GM04504 (cell line): ENCODE data around the gene TEX38.
"Not testable (repeated sequence)": the region's sequence is repeated elsewhere in the genome, so short reads cannot be mapped to it uniquely, and the experiment has no call there.

Experiments used
- DNase-seq: peaks from one replicate; pipeline ENCODE4 v3.0.0-alpha.2; 2012; ENCODE audit warnings: low read depth

Gene TEX38

GRCh38 chr1:46655848-46656247 is 15.8 kb upstream of the TEX38 start:
- no peak for DNase-seq

- DNase-seq: no peak
Measured at GRCh38 chr1:46656643-46657042, 15.0 kb upstream of the TEX38 start.

GRCh38 chr1:46657775-46658174 is 13.9 kb upstream of the TEX38 start:
- DNase-seq: no peak

GRCh38 chr1:46659307-46659870 is 12.3 kb upstream of the TEX38 start:
- no peak for DNase-seq

- DNase-seq: not testable (repeated sequence)
Measured at GRCh38 chr1:46660116-46660515, 11.5 kb upstream of the TEX38 start.

GRCh38 chr1:46662919-46663318 is 8.7 kb upstream of the TEX38 start:
- not testable (repeated sequence) for DNase-seq

GRCh38 chr1:46665983-46666382 is 5.7 kb upstream of the TEX38 start:
- DNase-seq: no peak

- peak; percentile 44 for DNase-seq
Measured at GRCh38 chr1:46667782-46668760, 3.6 kb upstream of the TEX38 start, which contains the start of gene ATPAF1. Gene ATPAF1 (minus strand): TSS chr1:46668364. CDS start chr1:46668322, 42 bp downstream.

GRCh38 chr1:46670134-46670533 is 1.5 kb upstream of the TEX38 start:
- DNase-seq: no peak

GRCh38 chr1:46672696-46673095 is 1.0 kb downstream of the TEX38 start:
- no peak for DNase-seq

- DNase-seq: no peak
Measured at GRCh38 chr1:46673749-46674182, 2.1 kb downstream of the TEX38 start.

- no peak for DNase-seq
Measured at GRCh38 chr1:46675549-46676314, 4.1 kb downstream of the TEX38 start.

GRCh38 chr1:46676531-46676930 is 4.9 kb downstream of the TEX38 start:
- no peak for DNase-seq

- DNase-seq: no peak
Measured at GRCh38 chr1:46677339-46677738, 5.7 kb downstream of the TEX38 start.

GRCh38 chr1:46679789-46680573 is 8.3 kb downstream of the TEX38 start:
- DNase-seq: no peak

GRCh38 chr1:46681333-46682034 is 9.8 kb downstream of the TEX38 start:
- no peak for DNase-seq

GRCh38 chr1:46682064-46682463 is 10.4 kb downstream of the TEX38 start:
- DNase-seq: no peak

- DNase-seq: no peak
Measured at GRCh38 chr1:46684670-46685069, 13.0 kb downstream of the TEX38 start.

GRCh38 chr1:46686255-46686654 is 14.6 kb downstream of the TEX38 start:
- no peak for DNase-seq

GRCh38 chr1:46687093-46687659 is 15.5 kb downstream of the TEX38 start:
- peak; percentile 71 for DNase-seq
